ENCODE results near the gene TMEM139.
A peak's percentile ranks its signal among the peaks of the same experiment; 100 is the strongest.
"Not testable (repeated sequence)": the region's sequence is repeated elsewhere in the genome, so short reads cannot be mapped to it uniquely, and the experiment has no call there.

TMEM139 gene

DNA sequence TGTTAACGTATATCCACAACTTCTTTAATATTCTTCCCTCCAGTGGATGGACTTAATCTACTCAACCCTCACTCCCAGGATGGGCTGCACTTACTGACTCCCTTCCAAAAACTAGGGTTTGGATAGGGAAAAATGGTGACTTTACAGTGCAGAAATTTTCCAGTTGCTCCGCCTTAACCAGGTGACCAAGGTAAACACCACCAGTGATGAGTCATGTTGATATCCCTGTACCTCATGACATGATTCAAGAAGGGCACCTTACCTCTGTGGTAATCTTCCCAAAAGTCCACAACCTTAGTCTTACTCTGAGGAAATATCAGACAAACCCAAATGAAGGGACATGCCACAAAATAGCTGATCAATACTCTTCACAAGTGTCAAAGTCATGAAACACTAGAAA lies 25.0 kb upstream of the TMEM139 start:
- DNase-seq (ENCODE audit: low read depth), result no peak

DNA sequence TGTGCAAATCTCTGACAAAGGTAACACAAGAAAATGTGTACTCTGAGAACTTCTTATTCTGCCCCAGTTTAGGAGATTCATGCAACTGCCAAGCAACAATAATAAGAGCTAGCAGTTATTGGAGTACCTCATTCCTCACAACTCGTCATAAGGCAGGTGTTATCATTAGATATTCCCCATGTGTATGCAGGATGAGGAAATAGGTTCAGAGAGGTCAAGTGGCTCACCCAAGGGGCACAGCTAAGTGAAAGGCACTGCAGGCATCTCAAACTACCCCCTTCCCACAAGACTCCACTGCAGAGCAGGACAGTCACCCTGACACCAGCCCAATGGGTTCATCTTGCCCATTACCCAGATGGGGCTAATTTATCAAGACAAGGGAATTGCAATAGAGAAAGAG lies 22.9 kb upstream of the TMEM139 start:
- no peak for DNase-seq (ENCODE audit: low read depth)

GRCh38 chr7:143263266-143264195 lies 21.2 kb upstream of the TMEM139 start, which contains the start of gene GSTK1:
TSS of gene GSTK1 (plus strand) at chr7:143263441. CDS start at chr7:143263514, 73 bp downstream.
- DNase-seq (ENCODE audit: low read depth), result peak; percentile 72

DNA sequence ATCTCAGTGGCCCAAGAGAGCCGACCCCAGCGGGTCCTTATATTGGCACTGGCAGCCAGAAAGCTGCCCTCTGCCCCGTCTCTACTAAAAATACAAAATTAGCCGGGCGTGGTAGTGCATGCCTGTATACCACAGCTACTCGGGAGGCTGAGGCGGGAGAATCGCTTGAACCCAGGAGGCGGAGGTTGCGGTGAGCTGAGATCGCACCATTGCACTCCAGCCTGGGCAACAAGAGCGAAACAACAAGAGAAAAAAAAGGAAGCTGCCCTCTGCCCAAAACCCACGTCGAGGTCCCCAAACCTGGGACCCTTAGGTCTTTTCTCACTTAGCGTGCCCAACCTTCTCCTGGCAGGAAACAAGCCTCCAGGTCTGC lies 20.6 kb upstream of the TMEM139 start:
- not testable (repeated sequence) for DNase-seq (ENCODE audit: low read depth)

GRCh38 chr7:143265017-143265693 lies 19.6 kb upstream of the TMEM139 start:
- no peak for DNase-seq (ENCODE audit: low read depth)

DNA sequence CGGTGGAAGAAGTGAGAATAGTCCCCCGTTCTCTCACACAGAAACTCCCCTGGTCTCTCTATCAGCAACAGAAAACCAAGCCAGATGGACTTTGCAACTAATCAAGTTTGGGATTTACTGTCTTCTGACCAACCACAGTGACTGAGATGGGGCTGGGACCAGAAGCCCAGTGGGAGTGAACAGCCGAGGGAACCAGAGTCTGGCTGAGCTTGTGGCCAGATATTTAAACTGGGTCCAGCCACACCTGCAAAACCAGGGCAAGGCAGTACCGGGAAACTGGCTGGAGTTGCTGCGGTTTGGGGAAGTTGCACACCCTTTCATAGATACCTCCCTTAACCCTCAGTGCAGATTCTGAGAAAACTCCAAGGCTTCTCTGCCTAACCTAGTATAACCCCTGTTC lies 15.5 kb upstream of the TMEM139 start:
- no peak for DNase-seq (ENCODE audit: low read depth)

DNA sequence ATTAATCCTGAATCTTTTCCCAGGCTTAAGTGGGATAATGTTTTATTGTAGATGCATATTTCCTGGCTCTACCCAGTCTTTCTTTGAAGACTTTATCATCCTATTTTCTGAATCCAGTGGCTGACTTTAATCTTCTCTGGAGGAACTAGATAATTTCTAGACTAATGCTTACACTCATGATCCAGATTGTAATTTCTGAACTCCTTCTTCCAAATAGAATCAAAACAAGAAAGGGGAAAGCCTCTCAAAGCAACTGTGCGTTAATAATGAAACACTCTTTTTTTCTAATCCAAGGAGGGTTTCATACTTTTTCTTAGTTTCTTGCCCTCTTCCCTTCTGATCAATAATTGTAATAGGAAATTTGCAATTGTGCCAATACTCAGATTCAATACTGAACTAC lies 13.5 kb upstream of the TMEM139 start:
- no peak for DNase-seq (ENCODE audit: low read depth)

- no peak for DNase-seq (ENCODE audit: low read depth)
These were observed 11.9 kb upstream of the TMEM139 start for GRCh38 chr7:143272871-143273270.

DNA sequence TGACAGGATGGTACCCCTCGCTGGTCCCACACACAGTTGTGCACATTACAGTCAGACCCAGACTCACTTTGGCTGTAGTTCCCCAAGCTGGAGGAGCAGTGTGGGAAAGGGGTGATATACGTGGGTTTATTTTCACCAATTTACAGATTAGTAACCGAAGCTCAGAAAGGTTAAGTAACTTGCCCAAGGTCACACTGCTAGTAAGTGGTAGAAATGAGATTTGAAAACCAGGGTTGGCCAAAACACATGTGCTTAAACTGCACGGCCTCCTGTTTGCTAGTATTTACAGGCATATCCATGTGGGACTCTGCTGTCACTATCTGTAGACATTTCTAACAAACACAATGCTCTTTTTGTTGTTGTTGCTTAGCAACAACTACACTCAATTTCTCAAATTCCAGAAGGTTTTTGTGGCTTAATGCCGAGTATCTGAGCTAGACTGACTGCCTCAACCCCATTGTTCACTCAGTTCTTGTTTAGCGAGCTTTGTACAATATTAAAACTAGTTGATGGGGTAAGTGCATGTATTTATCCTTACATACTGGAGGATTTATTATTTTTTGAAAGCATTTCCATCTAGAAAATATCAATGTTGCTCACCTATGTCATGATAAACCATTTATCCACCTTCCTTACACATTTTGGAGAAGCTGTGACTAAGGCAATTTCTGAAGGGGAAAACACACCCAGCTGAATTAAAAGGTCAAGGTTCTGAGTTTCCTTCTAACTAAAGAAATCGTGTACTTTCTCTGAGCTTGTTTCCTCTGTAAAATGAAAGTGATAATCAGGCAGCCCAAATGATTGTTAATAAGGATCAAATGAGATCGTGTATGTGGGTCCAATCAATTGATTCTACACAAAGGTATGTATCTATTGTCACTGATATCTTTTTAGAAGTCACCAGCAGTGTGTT lies 5.3 kb upstream of the TMEM139 start:
- no peak for DNase-seq (ENCODE audit: low read depth)

DNA sequence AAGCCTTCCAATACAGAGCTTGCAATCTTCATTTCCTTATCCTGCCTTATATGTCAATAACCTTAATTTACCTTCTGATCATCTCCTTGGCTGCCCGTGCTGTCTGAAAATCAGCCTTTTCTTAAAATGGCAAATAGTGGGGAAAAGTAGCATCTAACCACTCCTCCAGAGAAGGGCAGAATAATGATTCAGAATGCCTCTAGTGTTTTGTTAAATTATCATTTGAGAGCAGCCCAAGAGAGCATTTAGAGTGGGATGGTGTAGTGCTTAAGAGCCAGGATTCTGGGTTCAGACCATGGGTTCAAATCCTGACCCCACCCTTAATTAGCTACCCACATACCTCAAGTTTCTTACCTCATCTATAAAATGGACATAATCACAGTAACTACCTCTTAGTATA lies 4.6 kb upstream of the TMEM139 start:
- DNase-seq (ENCODE audit: low read depth), result no peak

DNA sequence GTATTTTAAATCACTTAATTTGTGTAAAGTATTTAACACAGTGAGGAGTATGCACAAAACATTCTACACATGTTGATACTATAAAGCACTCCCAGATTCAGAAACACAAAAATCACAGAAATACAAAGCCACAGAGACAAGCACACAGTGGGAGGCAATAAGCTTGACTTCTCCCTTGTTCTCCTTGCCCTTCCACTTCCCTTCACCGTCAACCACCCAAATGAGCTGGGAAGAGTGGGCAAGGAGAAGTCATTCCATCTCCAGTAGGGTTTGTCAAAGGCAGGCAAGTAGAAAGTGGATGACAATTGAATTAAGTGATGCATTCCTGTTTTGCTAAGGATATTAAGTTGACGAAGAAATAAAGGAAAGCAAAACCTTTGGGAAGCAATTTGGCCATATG lies 4.2 kb upstream of the TMEM139 start:
- DNase-seq (ENCODE audit: low read depth), result no peak

DNA sequence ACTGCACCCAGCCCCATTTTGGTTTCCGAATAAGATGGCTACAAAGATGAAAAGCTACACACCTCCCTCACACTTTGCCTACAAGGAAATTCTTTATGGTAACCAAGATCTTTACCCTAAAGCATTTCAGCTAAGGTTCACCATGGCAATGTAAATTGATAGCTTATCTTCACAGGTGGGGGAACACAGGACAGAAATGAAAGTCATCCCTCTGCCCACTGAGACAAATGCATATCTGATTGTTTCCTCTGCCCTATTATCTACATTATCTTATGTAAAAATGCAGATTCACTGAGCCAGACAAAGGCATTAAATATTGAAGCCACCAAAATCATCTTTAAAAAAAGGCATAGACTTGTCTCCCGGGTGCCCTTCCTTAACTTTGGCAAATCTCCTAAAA lies 3.2 kb upstream of the TMEM139 start:
- DNase-seq (ENCODE audit: low read depth), result no peak

DNA sequence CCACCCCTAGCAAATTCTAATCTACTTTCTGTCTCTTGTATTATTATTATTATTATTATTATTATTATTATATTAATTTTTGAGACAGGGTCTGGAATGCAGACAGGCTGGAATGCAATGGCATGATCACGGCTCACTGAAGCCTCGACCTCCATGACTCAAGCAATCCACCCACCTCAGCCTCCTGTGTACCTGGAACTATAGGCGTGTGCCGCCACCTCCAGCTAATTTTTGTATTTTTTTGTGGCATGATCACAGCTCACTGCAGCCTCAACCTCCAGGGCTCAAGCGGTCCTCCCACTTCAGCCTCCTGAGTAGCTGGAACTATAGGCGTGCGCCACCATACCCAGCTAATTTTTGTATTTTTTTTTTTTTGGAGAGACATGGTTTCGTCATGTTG lies 2.6 kb upstream of the TMEM139 start:
- DNase-seq (ENCODE audit: low read depth), result no peak

DNA sequence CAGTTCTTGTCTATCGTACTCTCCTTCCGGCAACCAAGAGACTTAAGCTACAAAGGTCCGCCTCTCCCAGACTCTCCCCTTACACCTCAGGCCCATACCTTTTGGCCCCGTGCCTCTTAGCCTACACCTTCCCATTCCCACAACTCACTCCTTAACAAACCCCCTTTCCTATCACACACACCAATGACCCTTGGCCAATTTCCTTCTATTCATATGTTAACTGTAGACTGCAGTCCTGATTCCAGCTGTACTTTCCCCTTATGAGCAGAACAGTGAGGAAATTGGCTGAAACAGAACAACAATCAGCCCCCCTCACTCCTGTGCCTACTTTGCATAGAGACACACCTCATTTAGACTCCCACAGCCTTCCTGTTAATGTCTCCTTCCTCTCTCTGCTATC lies 1.4 kb upstream of the TMEM139 start:
- DNase-seq (ENCODE audit: low read depth), result no peak

DNA sequence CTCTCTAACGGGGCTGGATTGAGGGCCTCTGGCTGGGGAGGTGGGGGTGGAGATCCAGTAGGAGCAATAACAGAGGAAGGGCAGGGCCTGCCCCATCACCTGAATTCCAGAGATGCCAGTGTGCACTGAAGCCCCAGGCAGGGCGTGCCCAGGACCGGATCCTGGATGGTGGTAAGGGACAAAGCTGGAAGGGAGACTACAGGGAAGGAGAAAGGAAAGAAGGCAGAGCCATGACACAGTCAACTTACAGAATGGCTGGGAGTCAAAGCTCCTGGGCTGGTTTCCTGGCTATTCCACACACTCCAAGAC lies 666 bp downstream of the TMEM139 start:
- DNase-seq (ENCODE audit: low read depth), result no peak

GRCh38 chr7:143285806-143286521 lies 1.2 kb downstream of the TMEM139 start:
- DNase-seq (ENCODE audit: low read depth), result no peak

GRCh38 chr7:143286522-143286890 lies 1.7 kb downstream of the TMEM139 start:
- no peak for DNase-seq (ENCODE audit: low read depth)

DNA sequence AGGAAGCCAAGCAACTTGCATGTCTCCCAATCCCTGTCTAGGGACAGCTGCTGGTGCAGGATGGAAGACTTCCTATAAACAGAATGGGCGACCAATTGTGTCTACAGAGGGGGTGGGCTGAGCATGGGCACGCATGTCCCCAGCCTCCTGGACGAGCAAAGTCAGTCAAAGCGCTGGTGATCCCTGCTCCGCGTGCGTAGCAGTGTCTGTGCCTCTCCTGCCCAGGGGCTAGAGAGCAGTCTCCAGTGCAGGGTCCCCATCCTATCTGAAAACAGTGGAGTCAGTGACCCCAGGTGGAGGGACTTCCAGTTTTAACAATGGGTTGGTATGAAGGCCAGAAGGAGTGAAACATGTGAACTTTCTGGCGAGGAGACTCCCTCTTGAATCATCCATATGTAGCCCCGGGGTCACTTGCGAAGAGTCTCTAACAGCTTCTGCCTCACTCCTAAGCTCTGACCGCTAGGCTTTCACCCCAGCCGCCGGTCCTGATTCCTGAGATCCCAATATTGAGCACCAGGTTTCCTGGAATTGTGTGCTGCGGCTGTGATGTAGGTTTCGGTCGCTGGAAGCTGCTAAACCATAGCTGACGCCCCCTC lies 2.7 kb downstream of the TMEM139 start:
- no peak for DNase-seq (ENCODE audit: low read depth)

GRCh38 chr7:143287935-143288826 lies 3.4 kb downstream of the TMEM139 start, which contains the start of gene CASP2:
TSS of gene CASP2 (plus strand) at chr7:143288351. CDS start at chr7:143288456, 105 bp downstream.
- peak; percentile 99 for DNase-seq (ENCODE audit: low read depth)

DNA sequence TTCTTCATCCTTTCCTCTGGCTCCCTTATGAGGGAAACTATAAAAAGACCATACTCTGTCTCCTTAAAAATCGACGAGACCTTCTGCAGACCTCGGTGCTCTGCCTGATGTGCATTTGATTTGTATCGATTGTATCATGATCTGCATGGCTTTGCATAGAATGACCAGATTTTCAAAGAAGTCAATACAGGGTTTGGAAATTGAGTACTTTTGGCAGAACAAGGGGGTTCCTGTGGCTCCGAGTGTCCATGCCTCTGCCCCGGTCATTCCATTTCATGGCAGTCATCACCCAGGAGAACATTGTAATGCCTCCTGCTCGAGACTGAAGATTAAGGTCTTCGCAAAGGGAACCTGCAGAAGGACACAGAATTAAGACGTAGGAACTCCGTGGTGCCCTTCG lies 4.1 kb downstream of the TMEM139 start:
- DNase-seq (ENCODE audit: low read depth), result no peak
